Hematopoietic multipotent progenitor cell treated with erythropoietin and hydrocortisone succinate and interleukin-3 and kit ligand, for 17 days (in vitro differentiated cells): ENCODE data around the gene SPOCK3.

Source experiments
- DNase-seq: peaks from one replicate; pipeline ENCODE4 v3.0.0-alpha.2; 2015; ENCODE audit warnings: low spot score

The SPOCK3 gene

GRCh38 chr4:167176723-167177367 is 57.4 kb downstream of the SPOCK3 start:
- DNase-seq = no peak

GRCh38 chr4:167171928-167172327 is 62.4 kb downstream of the SPOCK3 start:
- no peak for DNase-seq

DNA sequence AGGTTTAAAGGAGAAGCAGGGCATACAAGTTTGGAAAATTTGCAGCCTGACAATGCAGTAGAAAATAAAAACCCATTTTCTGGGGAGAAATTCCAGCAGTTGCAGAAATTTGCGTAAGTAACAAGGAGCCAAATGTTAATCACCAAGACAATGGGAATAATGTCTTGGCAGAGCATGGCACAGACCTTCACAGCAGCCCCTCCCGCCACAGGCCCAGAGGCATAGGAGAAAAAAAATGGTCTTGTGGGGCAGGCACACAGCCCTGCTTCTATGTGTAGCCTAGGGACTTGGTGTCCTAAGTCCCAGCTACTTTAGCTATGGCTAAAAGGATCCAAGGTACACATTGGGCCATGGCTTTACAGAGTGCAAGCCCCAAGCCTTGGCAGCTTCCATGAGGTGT is 65.7 kb downstream of the SPOCK3 start:
- no peak for DNase-seq

- DNase-seq = no peak
Measured at GRCh38 chr4:167150587-167150986, 83.7 kb downstream of the SPOCK3 start.

- no peak for DNase-seq
Measured at GRCh38 chr4:167144605-167145004, 89.7 kb downstream of the SPOCK3 start.

DNA sequence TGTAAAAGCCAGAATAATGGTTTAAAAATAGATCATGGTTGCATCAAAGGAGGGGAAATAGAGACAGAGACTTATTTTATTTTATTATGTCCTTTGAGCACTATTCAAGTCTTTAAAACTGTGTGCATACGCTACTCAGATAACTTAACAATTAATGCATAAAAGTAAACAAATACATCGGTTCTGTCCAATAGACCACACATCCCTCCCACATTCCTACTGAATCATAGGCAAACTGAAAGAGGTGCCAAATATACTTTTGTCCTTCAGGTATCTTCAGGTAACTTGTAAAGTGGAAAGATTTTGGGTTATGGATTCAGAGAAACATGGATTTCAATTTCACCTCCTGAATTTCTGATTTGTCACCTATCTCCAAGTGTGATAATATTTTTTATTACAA is 91.3 kb downstream of the SPOCK3 start:
- no peak for DNase-seq

DNA sequence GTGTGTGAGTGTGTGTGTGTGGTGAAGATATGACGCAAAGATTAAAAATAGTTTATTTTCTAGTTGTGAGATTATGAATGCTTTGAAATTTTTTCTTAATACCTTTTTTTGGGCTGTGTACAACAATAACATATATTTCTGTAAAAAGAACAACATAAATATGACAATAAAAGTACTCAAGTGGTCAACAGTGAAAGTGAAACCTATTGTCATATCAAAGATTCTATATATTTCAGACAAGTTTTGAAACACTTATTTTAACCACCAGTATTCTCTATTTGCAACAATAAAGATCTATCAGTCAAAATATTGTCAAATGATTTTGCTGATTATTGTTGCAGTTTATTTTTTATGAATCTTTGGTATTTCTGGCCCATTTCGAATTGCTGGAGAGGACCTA is 98.0 kb downstream of the SPOCK3 start:
- DNase-seq = no peak

DNA sequence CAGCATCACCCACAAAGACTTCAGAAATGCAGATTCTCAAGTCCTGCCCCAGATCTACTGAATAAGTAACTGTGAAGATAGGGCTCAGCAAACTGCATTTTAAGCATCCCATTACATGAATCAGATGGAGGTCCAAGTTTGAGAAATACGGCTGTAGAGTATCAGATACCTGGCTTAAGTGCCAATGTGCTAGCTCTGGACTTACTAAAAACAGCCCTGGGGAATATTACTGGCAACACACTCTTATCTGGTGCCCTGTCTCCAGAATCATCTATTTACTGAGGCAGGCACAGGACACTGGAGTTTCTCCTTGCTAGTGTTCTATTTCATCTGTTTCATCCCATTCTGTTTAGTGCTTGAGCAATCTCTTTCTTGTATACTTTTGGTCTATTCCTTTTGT is 105.1 kb downstream of the SPOCK3 start:
- DNase-seq = no peak

DNA sequence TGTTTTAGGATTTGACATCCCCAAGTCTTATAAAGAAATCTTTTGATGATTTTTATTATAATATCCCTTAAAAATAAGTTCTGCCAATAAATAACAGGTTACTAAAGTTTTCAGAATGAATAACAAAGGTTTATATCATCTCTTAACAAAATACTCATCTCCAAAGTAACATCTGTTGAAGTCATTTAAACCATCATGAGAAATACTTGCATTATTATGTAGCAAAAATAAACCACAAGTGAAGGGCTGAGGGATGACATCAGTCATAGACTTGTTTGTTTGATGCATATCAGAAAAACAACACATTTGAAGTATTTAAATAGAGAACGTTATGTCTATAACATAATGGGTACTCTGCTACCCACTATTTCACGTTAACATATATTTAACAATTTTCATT is 114.9 kb downstream of the SPOCK3 start:
- no peak for DNase-seq

- no peak for DNase-seq
Measured at GRCh38 chr4:167117273-167117672, 117.0 kb downstream of the SPOCK3 start.

DNA sequence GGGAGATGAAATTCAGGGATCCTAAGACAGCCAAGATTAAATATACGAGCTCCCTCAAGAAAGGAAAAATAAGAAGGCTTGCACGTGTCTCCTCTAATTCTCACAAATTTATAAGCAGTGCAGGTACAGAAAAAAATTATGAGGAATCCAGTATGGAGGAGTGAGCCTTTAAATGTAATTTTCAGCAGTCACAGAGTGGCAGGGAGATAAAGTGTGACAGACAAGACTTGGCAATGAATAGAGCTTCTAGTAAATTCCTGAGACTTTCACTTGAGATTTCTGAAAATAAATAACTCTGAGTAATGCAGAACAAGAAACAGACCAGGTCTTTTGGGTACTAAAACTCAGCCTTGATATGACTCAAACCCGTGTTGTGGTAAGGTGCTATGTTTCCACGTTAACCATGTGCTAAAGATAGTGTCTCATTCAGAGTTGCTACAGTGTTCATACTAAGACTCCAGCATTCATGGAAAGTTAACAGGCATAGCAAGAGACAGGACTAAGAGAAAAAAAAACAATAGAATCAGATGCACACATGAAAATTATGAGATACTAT is 119.8 kb downstream of the SPOCK3 start:
- no peak for DNase-seq

DNA sequence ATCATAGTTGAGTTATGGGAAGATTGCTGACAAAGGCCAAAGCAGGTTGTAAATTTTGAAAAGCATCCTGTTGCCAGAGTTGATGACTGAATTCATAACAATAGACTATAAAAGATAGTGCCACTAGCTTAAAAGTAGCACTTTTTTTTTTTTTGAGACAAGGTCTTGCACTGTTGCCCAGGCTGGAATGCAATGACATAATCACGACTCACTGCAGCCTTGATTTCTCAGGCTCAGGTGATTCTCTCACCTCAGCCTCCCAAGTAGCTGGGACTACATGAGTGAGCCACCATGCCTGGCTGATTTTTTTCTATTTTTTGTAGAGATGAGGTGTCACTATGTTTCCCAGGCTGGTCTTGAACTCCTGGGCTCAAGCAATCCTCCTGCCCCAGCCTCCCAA is 122.7 kb downstream of the SPOCK3 start:
- no peak for DNase-seq

DNA sequence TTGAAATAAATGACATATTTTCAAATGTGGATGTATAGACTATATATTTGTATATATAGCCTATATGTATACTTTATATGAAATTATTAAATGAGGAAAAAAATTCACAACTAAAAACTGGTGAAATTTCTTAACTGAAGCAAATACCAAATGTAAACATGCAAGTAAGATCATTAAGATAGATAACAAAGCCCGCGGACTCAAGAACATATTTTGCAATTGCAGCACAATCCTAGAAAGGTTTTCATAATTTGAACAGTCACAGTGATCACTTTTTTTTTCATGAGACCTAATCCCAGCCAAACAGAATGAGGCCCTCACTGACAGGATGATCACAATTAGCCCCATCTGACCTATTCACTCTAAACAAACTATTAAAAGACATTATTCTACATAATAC is 123.2 kb downstream of the SPOCK3 start:
- no peak for DNase-seq

DNA sequence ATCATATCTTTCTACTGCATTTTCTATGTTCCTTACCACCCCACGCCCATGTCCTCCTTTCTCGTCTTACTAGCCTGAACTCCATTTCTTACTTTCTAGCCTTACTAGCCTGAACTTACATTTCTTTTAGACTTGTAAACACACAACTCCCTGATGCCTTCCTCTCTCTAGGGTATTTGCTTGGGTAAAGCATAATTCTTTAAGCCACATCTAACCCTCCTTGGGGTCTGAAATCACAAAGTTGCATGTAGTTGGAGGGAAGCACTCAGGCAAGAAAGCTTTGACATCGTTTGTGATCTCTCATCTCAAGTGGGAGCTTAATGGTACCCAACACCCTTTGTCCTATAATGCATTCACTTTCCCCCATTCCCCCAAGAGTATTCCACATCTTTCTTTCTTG is 124.4 kb downstream of the SPOCK3 start:
- no peak for DNase-seq

DNA sequence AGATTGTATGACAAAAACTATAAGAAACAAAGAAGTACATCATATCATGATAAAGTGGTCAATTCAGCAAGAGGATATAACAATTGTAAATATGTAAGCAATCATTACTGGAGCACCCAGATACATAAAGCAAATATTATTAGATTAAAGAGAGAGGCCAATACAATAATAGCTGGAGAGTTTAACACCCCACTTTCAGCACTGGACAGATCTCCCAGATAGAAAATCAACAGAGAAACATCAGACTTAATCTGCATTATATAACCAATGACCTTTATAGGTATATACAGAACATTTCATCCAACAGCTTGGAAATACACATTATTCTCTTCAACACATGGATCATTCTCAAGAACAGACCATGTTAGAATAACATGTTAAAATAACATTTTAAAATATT is 128.4 kb downstream of the SPOCK3 start:
- DNase-seq = no peak

- no peak for DNase-seq
Measured at GRCh38 chr4:167102475-167102874, 131.8 kb downstream of the SPOCK3 start.

GRCh38 chr4:167101035-167101434 is 133.3 kb downstream of the SPOCK3 start:
- DNase-seq = no peak

DNA sequence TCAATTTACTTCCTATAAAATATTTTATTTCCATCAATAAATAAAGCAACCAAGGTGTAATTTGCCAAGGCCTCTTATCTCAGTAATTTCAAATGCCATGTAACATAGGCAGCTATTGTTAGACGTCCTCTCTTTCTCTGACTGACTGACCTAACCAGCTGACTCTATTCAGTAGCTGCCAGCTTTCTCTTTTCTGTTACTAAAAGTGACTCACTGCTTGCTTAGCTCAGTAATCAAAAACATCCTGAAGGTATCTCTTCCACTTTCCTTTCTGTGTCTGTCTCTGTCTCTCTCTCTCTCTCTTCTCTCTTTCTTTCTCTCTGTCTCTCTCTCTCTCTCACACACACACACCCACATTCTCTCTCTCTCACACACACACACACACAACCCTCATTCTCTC is 134.2 kb downstream of the SPOCK3 start:
- DNase-seq = no peak

DNA sequence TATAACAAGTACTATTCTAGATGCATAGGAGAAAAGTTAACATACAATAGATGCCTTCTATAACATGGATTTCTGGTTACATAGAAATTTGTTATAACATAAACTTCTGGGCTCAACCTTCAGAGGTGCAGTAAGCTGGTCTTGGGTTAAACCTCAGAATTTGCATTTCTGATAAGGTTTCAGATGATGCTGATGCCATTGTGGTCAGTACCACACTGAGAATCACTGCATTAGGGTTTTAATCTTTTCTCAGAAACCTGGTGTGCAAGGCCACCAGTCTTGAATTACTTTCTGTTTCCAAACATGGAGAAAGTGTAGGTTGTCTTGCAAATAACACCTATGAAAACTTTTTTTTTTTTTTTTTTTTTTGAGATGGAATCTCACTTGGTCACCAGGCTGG is 146.2 kb downstream of the SPOCK3 start:
- no peak for DNase-seq

GRCh38 chr4:167084321-167084720 is 150.0 kb downstream of the SPOCK3 start:
- DNase-seq = no peak

- no peak for DNase-seq
Measured at GRCh38 chr4:167079762-167080161, 154.5 kb downstream of the SPOCK3 start.

DNA sequence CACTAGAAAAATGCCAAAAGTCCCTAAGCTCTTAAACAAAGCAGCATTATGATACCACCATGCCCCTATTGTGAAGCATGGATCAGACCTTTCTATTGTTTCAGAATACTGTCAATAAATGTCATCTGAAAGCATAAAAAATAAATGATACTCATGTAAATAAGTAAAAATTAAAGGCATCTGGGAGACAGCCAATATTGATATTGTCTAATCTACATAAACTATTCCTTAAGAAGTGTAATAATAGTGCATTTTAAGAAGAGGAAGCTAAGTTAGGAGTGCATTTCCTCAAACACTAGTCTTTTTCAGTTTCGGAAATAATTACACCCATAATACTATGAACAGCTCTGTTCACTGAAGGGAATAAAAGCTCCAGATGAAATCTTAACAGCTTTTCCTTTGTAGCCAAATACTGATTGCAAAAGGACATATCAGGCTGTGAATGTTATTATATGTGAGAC is 181.6 kb downstream of the SPOCK3 start:
- DNase-seq = no peak

DNA sequence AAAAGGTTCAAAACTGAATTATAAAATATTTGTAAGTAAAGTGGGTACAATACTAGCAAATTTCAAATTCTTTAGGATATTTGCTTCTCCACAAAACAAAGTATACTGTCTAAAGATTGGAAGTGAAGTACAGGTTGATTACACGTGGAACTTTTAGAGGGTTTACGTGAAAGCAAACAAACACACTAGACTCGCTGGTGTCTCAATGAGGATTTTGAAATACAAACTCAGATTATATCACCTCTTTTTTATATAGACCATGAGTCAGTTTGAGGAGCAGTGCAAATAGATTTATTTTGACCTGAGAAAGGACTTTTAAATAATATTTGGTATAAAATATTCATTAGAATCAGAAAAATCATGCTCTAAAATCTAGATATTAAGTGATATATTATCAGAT is 185.0 kb downstream of the SPOCK3 start:
- DNase-seq = no peak

- no peak for DNase-seq
Measured at GRCh38 chr4:167041524-167041923, 192.8 kb downstream of the SPOCK3 start.
